Stimulated activated CD4-positive, alpha-beta T cell treated with anti-CD3 and anti-CD28 coated beads, Interleukin-1b, Interleukin-23, amount 100 ng/mL, for 48 hours (primary cell): ENCODE results near the gene NODAL.
A peak's percentile ranks its signal among the peaks of the same experiment; 100 is the strongest.

Source experiments
- DNase-seq: peaks from one replicate; pipeline ENCODE4 v3.0.0-alpha.2; 2020

The NODAL gene

DNA sequence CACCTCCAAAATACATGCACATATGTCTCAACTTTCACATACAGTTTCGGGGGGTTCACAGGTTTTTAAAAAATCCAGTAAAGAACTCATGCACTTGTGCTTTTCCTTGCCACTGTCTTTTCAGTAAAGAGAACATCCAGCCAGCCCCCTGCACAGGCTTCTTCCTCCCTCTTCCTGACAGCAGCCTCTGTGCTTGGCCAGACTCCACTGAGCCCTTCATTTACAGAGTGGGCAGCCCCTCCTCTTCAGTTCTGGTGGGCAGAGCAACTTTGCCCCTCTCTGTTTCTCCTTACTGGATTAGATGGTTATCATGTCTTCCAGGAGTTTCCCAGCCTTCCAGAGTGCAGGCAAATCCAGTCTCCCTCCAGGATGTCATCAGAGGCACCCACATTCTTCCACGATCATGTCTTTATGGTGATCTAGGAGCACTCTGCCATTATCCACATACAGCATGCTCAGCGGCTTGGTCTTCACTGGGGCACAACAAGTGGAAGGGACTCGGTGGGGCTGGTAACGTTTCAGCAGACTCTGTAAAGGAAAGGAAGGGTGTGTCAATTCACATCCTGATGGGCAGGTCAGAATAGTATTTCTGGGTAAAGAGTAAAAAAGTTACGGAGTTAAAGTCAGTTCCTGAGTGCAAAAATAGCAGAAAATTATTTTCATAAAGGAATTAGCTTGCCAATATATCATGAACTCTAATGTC lies 8.8 kb downstream of the NODAL start:
- DNase-seq = no peak

DNA sequence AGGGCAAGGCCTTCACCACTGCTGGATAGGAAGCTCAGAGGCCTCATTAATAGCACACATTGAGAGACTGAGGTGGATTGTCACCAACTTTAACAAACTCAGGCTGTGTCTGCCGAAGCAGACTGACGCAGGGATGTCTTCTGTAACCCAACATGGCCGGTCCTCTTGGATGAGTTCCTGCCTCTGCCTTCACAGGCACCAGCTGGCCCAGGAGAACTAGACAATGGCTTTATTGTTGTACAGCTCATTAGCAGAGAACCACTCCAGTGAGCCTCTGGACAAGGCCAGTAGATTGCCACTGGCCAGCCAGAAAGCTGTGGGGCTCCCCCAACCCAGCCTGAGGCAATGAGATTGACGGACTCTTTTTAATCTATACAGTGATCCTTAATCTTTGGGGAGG lies 9.4 kb downstream of the NODAL start:
- DNase-seq = no peak

DNA sequence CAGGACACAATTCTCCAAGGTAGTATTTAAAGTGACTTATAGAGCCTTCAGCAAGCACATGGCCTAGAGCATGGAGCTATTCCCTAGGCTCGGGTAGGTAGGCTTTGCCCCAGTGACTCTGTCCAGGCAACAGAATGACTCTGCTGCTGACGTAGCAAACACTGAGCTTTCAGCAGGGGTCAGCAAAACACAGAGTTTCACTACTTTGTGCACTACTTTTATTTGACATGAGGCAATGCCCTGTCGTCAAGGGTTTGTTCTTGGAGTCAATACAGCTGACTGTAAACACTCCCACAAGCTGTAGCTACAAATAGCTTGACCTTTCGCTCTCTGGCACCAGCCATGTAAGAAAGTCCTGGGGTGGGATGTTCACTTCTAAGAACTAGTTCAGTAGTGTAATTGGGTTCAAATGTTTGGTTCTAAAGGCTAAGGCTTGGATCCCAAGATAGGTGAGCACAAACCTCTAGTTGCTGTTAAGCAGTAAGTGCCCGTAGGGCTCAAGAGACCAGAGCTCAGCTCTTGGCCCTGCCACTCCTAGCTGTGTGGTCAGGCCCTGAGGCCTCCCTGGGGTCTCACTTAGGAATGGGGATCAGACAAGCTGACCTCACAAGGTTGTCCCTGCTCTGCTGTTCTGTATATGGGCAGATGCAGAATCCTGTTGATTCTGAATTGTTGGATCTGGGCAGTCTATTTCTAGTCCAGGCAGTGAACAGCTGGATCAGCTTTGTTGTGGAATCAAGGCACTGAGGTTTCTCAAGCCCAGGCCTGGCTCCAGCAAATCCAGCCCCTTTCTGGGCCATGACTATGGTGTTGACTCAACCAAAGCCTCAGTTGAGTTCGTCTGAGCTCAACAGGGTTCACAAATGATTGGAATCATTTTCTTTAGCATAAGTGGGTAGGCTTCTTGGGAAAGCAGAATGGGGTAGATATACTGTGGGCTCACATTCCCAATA lies 10.7 kb downstream of the NODAL start:
- no peak for DNase-seq

DNA sequence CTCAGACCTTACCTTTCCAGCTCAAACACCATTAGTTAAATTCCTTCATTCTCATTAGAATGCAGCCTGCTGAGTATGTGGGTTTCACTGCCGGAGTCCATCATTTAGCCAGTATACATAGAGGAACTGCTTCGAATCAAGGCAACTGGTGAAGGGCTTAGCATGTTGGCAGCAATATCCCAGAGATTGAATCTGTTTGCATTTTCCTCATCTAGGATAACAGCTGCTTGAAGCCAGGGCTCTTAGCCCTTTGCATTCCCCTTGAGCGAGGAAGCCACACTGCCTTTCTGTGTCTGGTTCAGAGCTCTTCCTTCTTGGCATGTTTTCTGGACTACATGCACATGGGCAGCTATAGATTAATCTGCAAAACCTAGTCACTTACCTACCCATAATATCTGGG lies 14.7 kb downstream of the NODAL start:
- no peak for DNase-seq

DNA sequence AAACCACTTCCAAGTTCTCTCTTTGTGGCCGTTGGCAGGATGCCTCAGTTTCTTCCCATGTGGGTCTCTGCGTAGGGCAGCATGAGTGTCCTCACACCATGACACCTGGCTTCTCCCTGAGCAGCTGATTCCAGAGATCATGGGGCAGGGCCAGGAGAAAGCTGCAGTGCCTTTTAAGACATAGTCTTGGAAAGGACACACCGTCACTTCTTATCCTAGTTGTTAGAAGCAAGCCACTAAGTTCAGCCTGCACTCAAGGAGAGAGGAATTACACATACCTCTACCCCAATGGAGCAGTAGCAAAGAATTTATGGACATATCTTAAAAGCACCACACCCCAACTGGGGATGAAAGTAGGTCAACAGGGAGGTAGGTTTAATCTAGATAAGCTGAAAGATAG lies 16.4 kb downstream of the NODAL start:
- DNase-seq = no peak

DNA sequence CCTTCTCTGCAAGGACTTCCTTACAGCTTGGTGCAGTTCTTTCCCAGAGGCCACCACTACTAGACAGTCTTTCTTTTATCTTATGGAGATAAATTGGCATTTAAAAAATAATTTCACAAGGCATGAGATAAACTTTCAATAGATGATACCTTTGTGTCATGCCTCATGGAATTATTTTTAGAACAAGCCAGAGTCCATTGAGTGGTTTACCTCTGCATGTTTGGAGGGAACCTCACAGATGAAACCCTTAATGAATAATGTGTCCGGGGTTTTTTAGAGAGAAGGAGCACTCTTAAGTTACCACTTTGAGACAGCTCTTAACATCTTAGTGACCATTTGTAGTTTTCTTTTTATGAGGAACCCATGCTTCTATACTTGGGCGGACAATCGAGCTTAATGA lies 17.2 kb downstream of the NODAL start:
- DNase-seq = no peak

DNA sequence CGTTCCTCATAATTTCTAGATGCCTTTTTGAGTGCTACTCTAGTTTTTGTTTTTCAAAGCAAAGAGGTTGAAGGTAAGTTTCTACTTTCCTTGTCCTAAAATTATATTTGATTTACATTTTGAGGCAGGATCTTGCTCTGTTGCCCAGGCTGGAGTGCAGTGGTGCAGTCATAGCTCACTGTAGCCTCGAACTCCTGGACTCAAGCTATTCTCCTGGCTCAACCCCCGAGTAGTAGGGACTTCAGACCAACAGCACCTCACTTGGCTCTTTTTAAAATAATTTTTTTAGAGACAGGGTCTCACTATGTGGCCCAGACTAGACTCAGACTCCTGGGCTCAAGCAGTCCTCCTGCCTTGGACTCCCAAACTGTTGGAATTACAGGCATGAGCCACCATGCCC lies 22.8 kb downstream of the NODAL start:
- DNase-seq = no peak

DNA sequence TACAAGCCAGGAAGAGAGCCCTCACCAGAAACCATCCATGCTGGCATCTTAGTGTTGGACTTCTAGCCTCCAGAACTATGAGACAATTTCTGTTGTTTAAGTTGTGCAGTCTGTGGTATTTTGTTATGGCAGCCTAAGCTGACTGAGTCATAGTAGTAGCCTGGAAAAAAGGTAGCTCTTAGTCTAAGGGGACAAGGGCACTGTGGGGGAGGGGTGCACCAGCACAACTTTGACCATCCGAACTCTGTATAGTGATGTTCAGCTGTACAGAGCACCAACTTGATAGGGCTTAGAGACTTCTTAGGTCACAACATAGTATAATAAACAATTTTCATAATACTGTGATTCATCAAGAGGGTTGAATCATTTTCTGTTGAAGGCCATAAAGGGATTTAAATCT lies 23.3 kb downstream of the NODAL start:
- peak; percentile 22 for DNase-seq

DNA sequence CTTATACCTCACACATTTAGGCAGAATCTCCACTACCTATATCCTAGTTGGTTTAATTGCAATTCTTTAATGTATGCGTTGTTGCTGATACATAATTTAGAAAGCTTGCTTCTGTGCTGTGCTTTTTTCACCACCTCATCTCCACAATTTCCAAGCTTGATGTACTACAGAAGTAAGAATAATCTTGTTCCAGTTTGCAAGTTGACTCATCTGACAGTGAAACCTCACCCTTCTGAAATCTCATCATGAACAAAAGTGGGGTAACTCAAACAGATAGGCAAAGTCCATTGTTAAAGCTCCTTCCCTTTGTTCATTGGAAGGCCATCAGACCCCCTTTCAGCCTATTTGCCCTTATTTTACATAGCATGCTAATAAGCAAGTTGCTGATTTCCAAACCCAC lies 23.9 kb downstream of the NODAL start:
- no peak for DNase-seq

DNA sequence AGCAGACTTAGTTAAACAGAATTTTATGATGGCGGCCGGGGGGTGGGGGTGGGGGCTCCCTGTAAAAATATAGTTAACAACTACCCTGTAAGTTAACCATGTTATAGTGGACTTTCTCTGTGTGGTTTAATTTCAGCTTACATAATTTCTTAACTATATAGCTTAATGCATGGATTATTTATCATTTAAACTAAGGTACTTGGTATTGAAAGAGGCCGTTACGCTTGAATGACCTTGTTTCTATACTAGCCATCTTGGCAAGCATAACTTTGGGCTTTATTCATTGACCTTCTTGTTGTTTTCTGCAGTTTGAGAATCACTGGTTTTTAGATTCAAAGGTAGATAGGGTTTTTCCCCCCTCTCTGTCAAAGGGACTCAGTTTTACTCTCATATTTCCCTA lies 29.1 kb downstream of the NODAL start:
- no peak for DNase-seq

DNA sequence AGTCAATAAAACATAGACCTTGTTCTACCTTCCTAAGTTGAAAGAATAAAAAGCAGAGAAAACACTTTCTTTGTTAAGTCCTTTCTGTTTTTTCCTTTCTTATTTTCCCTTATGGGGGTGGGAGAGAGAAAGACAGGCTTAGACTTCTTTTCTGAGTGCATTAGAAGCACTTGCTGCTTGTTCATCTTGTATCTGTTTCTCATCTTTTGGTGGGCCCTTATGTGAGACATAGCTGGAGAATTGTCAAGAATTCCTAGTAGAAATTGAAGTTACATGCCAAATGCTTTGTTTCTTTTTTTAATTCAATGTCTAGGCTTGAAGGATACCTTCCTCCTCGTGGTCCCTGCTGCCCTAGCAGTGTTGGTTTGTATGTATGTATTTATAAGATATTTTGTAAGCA lies 30.9 kb downstream of the NODAL start:
- DNase-seq = no peak

DNA sequence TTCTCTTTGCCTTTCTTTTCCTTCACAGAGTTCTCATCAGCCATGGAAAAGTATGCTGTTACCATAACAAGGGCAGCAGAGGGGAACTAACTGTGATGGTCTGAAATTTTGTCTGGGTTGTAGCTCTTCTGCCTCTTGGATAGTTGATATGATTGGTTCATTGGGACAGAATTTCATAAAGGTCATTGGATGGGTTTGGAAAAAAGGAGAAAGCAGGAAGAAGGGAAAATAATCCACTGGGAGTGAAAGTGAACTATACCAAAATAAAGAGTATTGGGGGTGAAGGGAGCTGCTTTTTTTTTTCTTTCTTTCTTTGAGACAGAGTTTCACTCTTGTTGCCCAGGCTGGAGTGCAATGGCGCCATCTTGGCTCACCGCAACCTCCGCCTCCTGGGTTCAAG lies 31.7 kb downstream of the NODAL start:
- no peak for DNase-seq

DNA sequence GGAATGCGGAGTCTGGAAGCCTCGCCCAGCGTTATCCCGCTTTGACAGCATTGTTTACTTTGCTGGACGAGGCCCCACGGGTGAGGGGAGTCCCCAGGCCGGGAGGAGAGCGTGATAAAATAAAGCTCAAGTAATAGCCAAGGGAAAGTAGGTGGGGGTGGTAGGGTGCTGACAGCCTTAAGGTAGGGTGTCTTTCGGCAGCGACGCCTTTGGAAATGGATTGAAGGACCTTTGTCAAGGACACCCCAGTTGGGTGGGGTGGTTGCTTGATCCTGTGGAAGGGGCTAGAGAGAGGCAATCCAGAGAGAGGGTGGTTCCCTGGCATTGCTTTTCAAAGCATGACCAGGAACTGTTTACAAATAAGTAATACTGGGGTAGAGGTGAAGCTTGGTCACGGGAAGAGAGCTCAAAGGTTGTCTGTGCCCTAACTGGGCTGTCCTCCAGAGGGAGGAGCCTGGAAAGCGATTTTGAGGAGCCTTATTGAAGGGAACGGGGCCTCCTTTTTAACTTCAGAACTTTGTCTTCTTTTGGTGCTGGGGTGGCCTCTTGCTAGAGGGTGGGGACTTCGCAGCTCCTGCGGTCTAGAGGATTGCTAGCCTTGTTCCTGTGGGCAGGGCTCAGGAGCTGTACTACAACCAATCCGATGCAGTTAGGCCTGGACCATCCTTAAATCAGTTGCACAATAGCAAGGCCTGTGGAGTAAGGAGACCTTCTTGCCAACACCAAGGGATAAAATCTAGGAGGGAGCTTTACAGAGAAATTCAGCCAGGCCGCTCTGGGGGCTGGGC lies 36.2 kb downstream of the NODAL start:
- DNase-seq = peak; percentile 29

DNA sequence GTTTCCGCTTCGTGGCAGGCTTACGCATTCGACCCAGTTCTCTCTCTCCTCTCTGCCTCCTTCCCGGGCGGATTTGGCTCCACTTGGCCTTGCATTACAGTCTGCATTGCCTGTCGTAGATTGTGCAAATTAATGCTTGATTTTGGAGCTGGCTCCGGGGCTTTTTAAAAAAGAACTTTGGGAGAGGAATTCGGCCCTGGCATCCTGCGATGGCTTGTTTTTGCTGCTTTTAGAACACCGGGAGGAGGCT lies 36.8 kb downstream of the NODAL start:
- no peak for DNase-seq

DNA sequence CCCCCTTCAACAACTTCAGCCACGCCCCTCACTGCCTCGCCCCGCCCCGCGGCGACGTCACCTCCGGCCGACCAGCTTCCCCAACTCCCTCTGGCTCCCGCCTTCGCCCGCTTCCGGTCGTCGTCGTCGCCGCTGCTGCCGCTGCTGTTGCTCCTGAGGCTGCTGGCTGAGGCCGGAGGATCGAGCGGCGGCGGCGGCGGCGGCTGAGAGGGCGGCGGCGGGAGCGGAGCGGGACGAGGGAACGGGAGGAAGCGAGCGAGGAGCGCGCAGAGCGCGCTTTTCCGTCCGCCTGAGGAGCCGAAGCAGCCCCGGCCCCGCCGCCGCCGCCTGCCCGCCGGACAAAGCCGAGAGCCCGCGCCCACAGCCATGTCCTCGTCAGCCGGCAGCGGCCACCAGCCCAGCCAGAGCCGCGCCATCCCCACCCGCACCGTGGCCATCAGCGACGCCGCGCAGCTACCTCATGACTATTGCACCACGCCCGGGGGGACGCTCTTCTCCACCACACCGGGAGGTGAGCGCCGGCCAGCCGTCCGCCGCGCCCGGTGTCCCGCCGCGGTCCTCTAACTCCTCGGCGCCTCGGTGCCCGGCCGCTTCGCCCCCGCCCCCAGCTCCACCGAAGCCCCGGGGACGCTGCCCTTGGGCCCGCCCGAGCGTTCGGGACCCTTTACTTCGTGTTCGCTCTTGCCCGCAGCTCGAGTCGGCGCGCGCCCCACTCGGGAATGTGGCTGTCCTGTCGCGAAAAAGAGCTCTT lies 37.3 kb downstream of the NODAL start, which contains the start of gene EIF4EBP2:
Gene EIF4EBP2 (plus strand): TSS at position 110 of the 751 bp plus-strand sequence. CDS start 257 bp downstream, at position 367.
- DNase-seq = peak; percentile 98

DNA sequence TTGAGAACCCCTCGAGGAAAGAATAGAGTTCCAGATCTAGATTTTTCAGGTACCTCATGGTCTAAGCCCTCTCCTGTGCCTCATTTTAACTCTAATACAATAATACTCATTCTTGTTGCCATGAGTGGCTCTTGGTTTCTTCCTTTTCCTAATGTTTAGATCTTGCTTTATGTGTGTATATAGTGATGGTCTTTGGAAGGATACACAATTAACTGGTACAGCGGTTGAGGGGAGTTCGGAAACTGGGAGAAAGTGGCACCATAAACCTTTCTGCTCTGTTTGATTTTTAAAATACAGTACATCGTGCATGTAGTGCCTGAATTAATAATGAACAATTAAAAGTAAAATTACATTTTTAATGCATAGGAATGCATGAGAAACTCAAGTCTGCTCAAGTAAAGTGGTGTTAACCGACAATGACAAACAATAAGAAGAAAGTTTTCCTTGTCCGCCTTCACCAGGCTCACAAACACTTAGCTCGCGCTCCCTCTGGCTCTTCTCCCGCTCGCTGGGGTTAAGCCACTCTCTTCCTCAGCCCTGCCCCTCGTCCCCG lies 37.9 kb downstream of the NODAL start:
- DNase-seq = no peak

DNA sequence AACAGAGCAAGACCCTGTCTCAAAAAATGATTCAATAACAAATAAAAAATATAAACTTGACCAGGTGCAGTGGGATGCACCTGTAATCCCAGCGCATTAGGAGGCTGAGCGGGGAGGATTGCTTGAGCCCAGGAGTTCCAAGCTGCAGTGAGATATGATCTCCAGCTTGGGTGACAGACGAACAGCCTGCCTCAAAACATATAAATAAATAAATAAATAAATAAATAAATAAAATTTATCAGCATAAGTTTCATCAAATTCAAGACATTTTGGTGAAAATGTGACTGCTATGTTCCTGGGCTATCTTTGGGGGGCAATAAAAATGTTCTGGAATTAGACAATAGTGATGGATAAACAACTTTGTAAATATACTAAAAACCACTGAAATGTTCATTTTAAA lies 42.3 kb downstream of the NODAL start:
- DNase-seq = no peak

DNA sequence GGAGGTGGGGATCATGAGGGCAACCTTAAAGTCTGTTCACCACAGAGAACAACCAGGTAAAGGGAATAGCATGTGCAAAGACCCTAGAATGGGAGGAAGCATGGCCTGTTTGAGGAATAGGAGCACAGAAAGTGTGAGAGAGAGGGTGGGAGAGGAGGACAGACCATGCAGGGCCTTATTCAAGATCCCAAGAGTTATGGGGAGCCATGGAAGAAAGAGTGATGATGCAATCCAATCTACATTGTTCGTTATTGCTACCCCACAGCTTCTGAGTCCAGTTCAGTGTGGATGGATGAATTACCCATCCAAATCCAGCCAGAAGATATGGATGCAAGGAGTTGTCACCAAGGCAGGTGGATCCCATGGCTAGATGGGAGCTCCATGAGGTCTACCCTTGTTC lies 45.3 kb downstream of the NODAL start:
- no peak for DNase-seq

DNA sequence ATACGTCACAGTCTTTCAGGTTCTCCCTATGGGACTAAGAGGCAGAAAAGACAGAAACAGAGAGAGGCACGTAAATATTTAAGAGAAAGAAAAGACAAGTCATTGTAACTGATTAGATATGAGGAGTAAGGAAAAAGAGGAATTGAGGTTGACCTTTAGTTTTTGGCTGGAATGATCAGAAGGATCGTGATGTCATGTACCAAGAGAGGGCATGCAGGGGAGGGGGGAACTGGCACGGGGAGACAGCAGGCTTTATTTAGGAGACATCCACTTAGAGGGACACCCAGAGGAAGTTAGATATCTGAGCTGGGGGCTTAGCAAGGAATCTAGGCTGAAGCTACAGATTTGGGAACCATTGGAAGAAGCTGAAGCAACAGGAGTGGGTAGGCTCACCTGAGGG lies 49.8 kb downstream of the NODAL start:
- no peak for DNase-seq
